Kidney capillary endothelial cell (primary cell): ENCODE measurements around the gene PPFIBP2.

Experiments
- DNase-seq: peaks from one replicate; pipeline ENCODE4 v3.0.0-alpha.2; 2018; ENCODE audit warnings: low spot score

Gene PPFIBP2

GRCh38 chr11:7578276-7578955 lies 64.6 kb downstream of the PPFIBP2 start:
- DNase-seq = no peak

GRCh38 chr11:7579361-7579791 lies 65.6 kb downstream of the PPFIBP2 start:
- no peak for DNase-seq

- no peak for DNase-seq
Measured at GRCh38 chr11:7581021-7581590, 67.3 kb downstream of the PPFIBP2 start.

- no peak for DNase-seq
Measured at GRCh38 chr11:7582338-7582985, 68.7 kb downstream of the PPFIBP2 start.

GRCh38 chr11:7583248-7583647 lies 69.4 kb downstream of the PPFIBP2 start:
- DNase-seq = no peak

GRCh38 chr11:7584910-7585309 lies 71.1 kb downstream of the PPFIBP2 start:
- DNase-seq = no peak

GRCh38 chr11:7585816-7586215 lies 72.0 kb downstream of the PPFIBP2 start:
- DNase-seq = no peak

- DNase-seq = no peak
Measured at GRCh38 chr11:7586376-7586775, 72.6 kb downstream of the PPFIBP2 start.

GRCh38 chr11:7587712-7588111 lies 73.9 kb downstream of the PPFIBP2 start:
- DNase-seq = no peak

- no peak for DNase-seq
Measured at GRCh38 chr11:7589861-7590260, 76.1 kb downstream of the PPFIBP2 start.

- no peak for DNase-seq
Measured at GRCh38 chr11:7590529-7590928, 76.7 kb downstream of the PPFIBP2 start.

- no peak for DNase-seq
Measured at GRCh38 chr11:7591107-7591894, 77.5 kb downstream of the PPFIBP2 start.

- DNase-seq = no peak
Measured at GRCh38 chr11:7591987-7592386, 78.2 kb downstream of the PPFIBP2 start.

- no peak for DNase-seq
Measured at GRCh38 chr11:7592711-7593110, 78.9 kb downstream of the PPFIBP2 start.

- DNase-seq = no peak
Measured at GRCh38 chr11:7593481-7593880, 79.7 kb downstream of the PPFIBP2 start.

- no peak for DNase-seq
Measured at GRCh38 chr11:7595016-7595866, 81.4 kb downstream of the PPFIBP2 start.

GRCh38 chr11:7595951-7596350 lies 82.2 kb downstream of the PPFIBP2 start:
- DNase-seq = no peak

- DNase-seq = no peak
Measured at GRCh38 chr11:7596975-7597391, 83.2 kb downstream of the PPFIBP2 start.

GRCh38 chr11:7597620-7598019 lies 83.8 kb downstream of the PPFIBP2 start:
- no peak for DNase-seq

- no peak for DNase-seq
Measured at GRCh38 chr11:7599209-7599608, 85.4 kb downstream of the PPFIBP2 start.

GRCh38 chr11:7600205-7600775 lies 86.5 kb downstream of the PPFIBP2 start:
- no peak for DNase-seq
